CD4-positive, CD25-positive, alpha-beta regulatory T cell (primary cell): ENCODE results near the gene CD9. TPM values are rescaled to one million over a fixed set of nuclear protein-coding genes. Genes with fewer than 3 reads are reported as not detected.

Experiments
- ATAC-seq, 2 donors: fragments of 150-1000 bp; cut with Tn5 transposase; one replicate each; pipeline ENCODE4 v1.10.0; 2021; ENCODE audit warnings: low read depth in 2 of 2, moderate number of reproducible peaks in 2 of 2, moderate library complexity in 1 of 2
- DNase-seq, 3 donors: peaks; one replicate each; pipeline versions ENCODE4 v3.0.0 to v3.0.0-alpha.2; 2012 to 2022; ENCODE audit warnings: mixed read lengths in 1 of 3
- H3K27ac ChIP-seq: one replicate; pipeline ENCODE4 v1.7.0; 2013; ENCODE audit warnings: mild to moderate bottlenecking, low read length; ENCODE audit not compliant: insufficient read depth, poor library complexity, severe bottlenecking
- H3K27me3 ChIP-seq: one replicate; pipeline ENCODE4 v1.7.0; 2013; ENCODE audit warnings: low read length; ENCODE audit not compliant: control insufficient read depth, insufficient read depth
- H3K36me3 ChIP-seq: one replicate; pipeline ENCODE4 v1.7.0; 2013; ENCODE audit warnings: mild to moderate bottlenecking, low read length, moderate library complexity; ENCODE audit not compliant: control insufficient read depth, insufficient read depth
- H3K4me1 ChIP-seq: 2 replicates; pipeline ENCODE4 v1.7.0; 2013; ENCODE audit warnings: mild to moderate bottlenecking, low read length; ENCODE audit not compliant: insufficient read depth, control insufficient read depth, poor library complexity, severe bottlenecking
- H3K4me3 ChIP-seq: one replicate; pipeline ENCODE4 v1.7.0; 2013; ENCODE audit warnings: low read depth, mild to moderate bottlenecking, low read length, moderate library complexity
- H3K9me3 ChIP-seq, 2 experiments: 1 replicate in 1 of 2; 2 replicates in 1 of 2; pipeline ENCODE4 v1.7.0; 2013; ENCODE audit warnings: low read length in 2 of 2, mild to moderate bottlenecking in 1 of 2, moderate library complexity in 1 of 2; ENCODE audit not compliant: control insufficient read depth in 2 of 2
- H3K27ac Mint-ChIP-seq, 3 donors: one replicate each; pipeline ENCODE4 v1.8.0; 2020 to 2022; ENCODE audit warnings: mild to moderate bottlenecking in 3 of 3, mixed read lengths in 3 of 3, moderate library complexity in 2 of 3
- H3K27me3 Mint-ChIP-seq: one replicate; pipeline ENCODE4 v1.8.0; 2022; ENCODE audit warnings: mild to moderate bottlenecking, mixed read lengths
- H3K36me3 Mint-ChIP-seq: one replicate; pipeline ENCODE4 v1.8.0; 2020; ENCODE audit warnings: mixed read lengths
- H3K4me1 Mint-ChIP-seq, 4 donors: one replicate each; pipeline ENCODE4 v1.8.0; 2020 to 2022; ENCODE audit warnings: mixed read lengths in 4 of 4, mild to moderate bottlenecking in 1 of 4
- H3K4me3 Mint-ChIP-seq, 4 donors: one replicate each; pipeline ENCODE4 v1.8.0; 2020 to 2022; ENCODE audit warnings: mild to moderate bottlenecking in 4 of 4, mixed read lengths in 4 of 4, moderate library complexity in 3 of 4
- H3K9me3 Mint-ChIP-seq, 7 donors: one replicate each; pipeline ENCODE4 v1.8.0; 2020 to 2022; ENCODE audit warnings: mixed read lengths in 7 of 7, mild to moderate bottlenecking in 3 of 7, moderate library complexity in 2 of 7
- polyA plus RNA-seq, 4 donors: library from polyadenylated mRNA; unstranded; fragments of 300-500 nt; fragmentation: Illumina TruSeq; gene quantifications; one replicate each; pipeline ENCODE4 v1.2.3, GENCODE V29; 2021
- total RNA-seq: library from RNA; stranded (reverse); gene quantifications from one replicate; pipeline ENCODE4 v1.2.3, GENCODE V29; 2022

CD9 gene
- total and polyA plus RNA-seq, 5 donors from 2014 or later: 3.6 to 10.3 (median 4.9) TPM

GRCh38 chr12:6221146-6221545 is 20.9 kb downstream of the CD9 start:
- ATAC-seq: no peak
- Mint-ChIP-seq H3K27ac (no peak overlapping the region), H3K27me3 (peaks cover 5% of the 10 kb centered on the region)

GRCh38 chr12:6222078-6222654 is 22.0 kb downstream of the CD9 start:
- H3K9me3 ChIP-seq: no peaks in the 10 kb centered on the region
- Mint-ChIP-seq H3K36me3 (no peaks in the 10 kb centered on the region), H3K4me1 (peaks cover 0 to 8% (median 2%) of the 10 kb centered on the region in 4 donors), H3K27me3 (peaks cover 4% of the 10 kb centered on the region), H3K4me3 (no peak overlapping the region), H3K27ac (no peak overlapping the region), H3K9me3 (no peaks in the 10 kb centered on the region)
- H3K4me1 ChIP-seq: no peaks in the 10 kb centered on the region
- H3K27ac ChIP-seq: no peak overlapping the region
- no peaks in the 10 kb centered on the region for H3K27me3 ChIP-seq
- H3K4me3 ChIP-seq: no peak overlapping the region
- ATAC-seq: no peak
- no peaks in the 10 kb centered on the region for H3K36me3 ChIP-seq
- DNase-seq: no peak

More at GRCh38 chr12:6221146-6221545, 20.9 kb downstream of the CD9 start:
- no peak overlapping the region for H3K4me3 Mint-ChIP-seq
- Histone ChIP-seq H3K4me1 (no peaks in the 10 kb centered on the region), H3K9me3 (no peaks in the 10 kb centered on the region), H3K27ac (no peak overlapping the region), H3K36me3 (no peaks in the 10 kb centered on the region), H3K4me3 (no peak overlapping the region), H3K27me3 (no peaks in the 10 kb centered on the region)
- peaks cover 0 to 8% (median 2%) of the 10 kb centered on the region in 4 donors for H3K4me1 Mint-ChIP-seq
- no peaks in the 10 kb centered on the region for H3K36me3 Mint-ChIP-seq
- no peak for DNase-seq
- no peaks in the 10 kb centered on the region for H3K9me3 Mint-ChIP-seq

DNA sequence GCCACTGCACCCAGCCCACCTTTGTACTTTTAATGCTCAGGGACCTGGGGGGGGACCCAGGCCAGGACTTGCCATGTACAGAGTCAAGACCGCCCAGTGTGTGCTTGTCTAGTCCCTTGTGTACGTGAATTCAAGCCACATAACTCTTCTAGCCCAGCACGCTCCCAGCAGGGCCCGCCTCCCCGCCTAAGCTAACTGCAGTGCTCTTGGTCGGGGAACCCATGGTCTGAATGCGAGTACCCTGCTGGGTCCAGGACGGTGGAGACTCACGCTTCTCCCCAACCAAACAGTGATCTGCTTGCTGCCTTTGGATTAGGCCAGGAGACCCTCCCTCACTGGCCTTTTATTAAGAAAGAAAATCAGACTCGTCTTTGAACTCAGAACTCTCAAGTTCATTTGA is 23.3 kb downstream of the CD9 start:
- H3K36me3 ChIP-seq: no peaks in the 10 kb centered on the region
- H3K27me3 ChIP-seq: no peaks in the 10 kb centered on the region
- Mint-ChIP-seq H3K9me3 (no peaks in the 10 kb centered on the region), H3K4me3 (no peak overlapping the region), H3K27me3 (peaks cover 4% of the 10 kb centered on the region), H3K27ac (no peak overlapping the region), H3K4me1 (peaks cover 0 to 4% (median 1%) of the 10 kb centered on the region in 4 donors), H3K36me3 (no peaks in the 10 kb centered on the region)
- no peaks in the 10 kb centered on the region for H3K9me3 ChIP-seq
- H3K27ac ChIP-seq: no peak overlapping the region
- no peaks in the 10 kb centered on the region for H3K4me1 ChIP-seq
- DNase-seq (no peak), ATAC-seq (no peak)
- H3K4me3 ChIP-seq: no peak overlapping the region

DNA sequence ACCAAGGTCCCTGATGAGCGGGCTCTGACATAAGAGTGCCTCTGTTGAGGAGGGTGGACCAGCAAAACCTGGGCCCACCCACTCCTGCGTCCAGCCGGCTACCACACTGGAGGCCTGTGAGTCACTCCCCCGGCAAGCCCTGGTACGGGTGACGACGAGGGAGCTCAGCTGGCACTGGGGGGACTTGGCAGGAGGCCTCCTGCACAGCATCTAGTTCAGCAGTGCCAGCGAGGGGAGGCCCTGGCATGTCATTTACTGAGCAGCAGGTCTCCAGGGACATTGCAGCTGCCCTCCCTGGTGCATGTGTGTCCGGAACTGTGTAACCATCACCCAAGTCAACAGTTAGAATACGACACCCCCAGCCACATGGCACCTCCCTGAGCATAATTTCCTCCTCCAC is 24.4 kb downstream of the CD9 start:
- no peak for DNase-seq
- Mint-ChIP-seq H3K4me3 (no peak overlapping the region), H3K9me3 (no peaks in the 10 kb centered on the region), H3K36me3 (no peaks in the 10 kb centered on the region), H3K27ac (no peak overlapping the region), H3K27me3 (peaks cover 4% of the 10 kb centered on the region), H3K4me1 (peaks cover 0 to 2% (median 0%) of the 10 kb centered on the region in 4 donors)
- Histone ChIP-seq H3K27me3 (no peaks in the 10 kb centered on the region), H3K9me3 (no peaks in the 10 kb centered on the region), H3K4me3 (no peak overlapping the region), H3K4me1 (no peaks in the 10 kb centered on the region), H3K36me3 (no peaks in the 10 kb centered on the region), H3K27ac (no peak overlapping the region)
- ATAC-seq: no peak

DNA sequence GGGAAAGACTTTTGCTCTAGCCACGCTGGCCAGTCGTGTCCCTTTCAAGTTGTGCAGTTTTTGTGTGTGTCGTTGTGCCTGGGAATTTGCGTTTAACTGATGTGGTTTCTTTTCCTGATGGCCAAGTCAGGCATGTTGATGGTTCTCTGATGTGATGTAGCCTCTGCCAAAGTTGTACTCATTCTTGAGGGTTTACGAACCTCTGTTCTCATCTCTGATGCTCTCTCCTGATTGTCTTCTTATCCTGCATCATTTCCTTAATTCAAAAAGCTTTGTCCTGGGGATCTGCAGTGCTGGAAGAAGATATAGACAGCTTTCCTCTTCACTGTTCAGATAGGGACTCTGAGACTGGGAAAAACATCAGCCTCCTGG is 25.4 kb downstream of the CD9 start:
- ATAC-seq (no peak), DNase-seq (no peak)
- no peaks in the 10 kb centered on the region for H3K9me3 Mint-ChIP-seq
- Histone ChIP-seq H3K4me1 (peaks cover 9% of the 10 kb centered on the region), H3K4me3 (no peak overlapping the region), H3K36me3 (no peaks in the 10 kb centered on the region), H3K9me3 (no peaks in the 10 kb centered on the region), H3K27me3 (no peaks in the 10 kb centered on the region), H3K27ac (no peak overlapping the region)
- H3K27me3 Mint-ChIP-seq: peaks cover 4% of the 10 kb centered on the region
- peaks cover 3 to 10% (median 4%) of the 10 kb centered on the region in 4 donors for H3K4me1 Mint-ChIP-seq
- no peak overlapping the region for H3K27ac Mint-ChIP-seq
- H3K36me3 Mint-ChIP-seq: no peaks in the 10 kb centered on the region
- H3K4me3 Mint-ChIP-seq: no peak overlapping the region

DNA sequence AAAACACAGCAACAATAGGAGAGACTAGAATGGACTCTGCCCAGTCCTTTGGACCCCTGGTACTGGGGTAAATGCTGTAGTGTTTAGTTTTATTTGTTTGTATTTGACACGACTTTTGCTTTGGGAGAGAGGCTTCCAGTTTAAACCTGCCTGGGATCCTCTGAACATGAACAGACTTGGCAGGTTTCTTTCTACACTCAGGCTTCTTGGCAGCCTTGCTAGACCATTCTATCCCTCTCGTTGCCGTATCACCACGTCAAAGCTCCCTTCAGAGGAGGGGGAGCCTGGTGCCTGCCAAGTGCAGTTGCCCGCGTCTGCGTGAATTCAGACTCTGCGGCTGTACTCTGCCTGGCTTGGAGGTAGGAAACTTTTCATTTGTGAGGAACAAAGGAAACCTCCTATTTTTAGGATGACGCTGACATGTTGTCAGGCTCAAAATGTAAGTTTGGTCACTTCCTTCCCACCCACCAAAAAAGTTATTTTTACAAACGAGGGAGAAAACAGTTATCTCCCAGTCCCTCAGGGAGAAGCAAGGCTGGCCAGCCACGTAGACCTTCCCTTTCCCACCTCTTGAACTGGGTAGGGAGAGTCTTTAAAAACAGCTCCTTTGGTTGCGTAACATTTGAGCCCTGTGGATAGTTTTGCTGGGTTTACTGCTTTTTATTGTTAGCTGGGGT is 25.9 kb downstream of the CD9 start:
- Histone ChIP-seq H3K27ac (no peak overlapping the region), H3K4me1 (peaks cover 14% of the 10 kb centered on the region), H3K27me3 (no peaks in the 10 kb centered on the region), H3K36me3 (no peaks in the 10 kb centered on the region), H3K9me3 (no peaks in the 10 kb centered on the region), H3K4me3 (no peak overlapping the region)
- Mint-ChIP-seq H3K36me3 (no peaks in the 10 kb centered on the region), H3K27ac (no peak overlapping the region), H3K4me1 (peaks cover 7 to 15% (median 8%) of the 10 kb centered on the region in 4 donors), H3K27me3 (peaks cover 4% of the 10 kb centered on the region), H3K9me3 (no peaks in the 10 kb centered on the region), H3K4me3 (no peak overlapping the region)
- DNase-seq (no peak), ATAC-seq (no peak)

- H3K9me3 Mint-ChIP-seq: no peaks in the 10 kb centered on the region
- peaks cover 4% of the 10 kb centered on the region for H3K27me3 Mint-ChIP-seq
- H3K4me1 ChIP-seq: peaks cover 19% of the 10 kb centered on the region
- peaks cover 7 to 20% (median 11%) of the 10 kb centered on the region in 4 donors for H3K4me1 Mint-ChIP-seq
- ATAC-seq (no peak), DNase-seq (no peak)
- no peak overlapping the region for H3K27ac ChIP-seq
- no peaks in the 10 kb centered on the region for H3K36me3 Mint-ChIP-seq
- no peak overlapping the region for H3K4me3 ChIP-seq
- no peaks in the 10 kb centered on the region for H3K9me3 ChIP-seq
- H3K4me3 Mint-ChIP-seq: no peak overlapping the region
- no peaks in the 10 kb centered on the region for H3K27me3 ChIP-seq
- no peak overlapping the region for H3K27ac Mint-ChIP-seq
- no peaks in the 10 kb centered on the region for H3K36me3 ChIP-seq
These were observed 26.5 kb downstream of the CD9 start for GRCh38 chr12:6226679-6227051.
